ENCODE data around the gene DRAXIN.

DRAXIN gene

GRCh38 chr1:11736746-11737639 lies 45.5 kb downstream of the DRAXIN start:
- no peak for DNase-seq (ENCODE audit: low read depth in 2 of 2)

GRCh38 chr1:11738096-11738495 lies 46.6 kb downstream of the DRAXIN start:
- no peak for DNase-seq (ENCODE audit: low read depth in 2 of 2)

- no peak for DNase-seq (ENCODE audit: low read depth in 2 of 2)
Observed at GRCh38 chr1:11738783-11739182, 47.3 kb downstream of the DRAXIN start.

- DNase-seq (ENCODE audit: low read depth in 2 of 2), result no peak
Observed at GRCh38 chr1:11740258-11741192, 49.0 kb downstream of the DRAXIN start.

- DNase-seq (ENCODE audit: low read depth in 2 of 2), result no peak
Observed at GRCh38 chr1:11741482-11741881, 50.0 kb downstream of the DRAXIN start.

GRCh38 chr1:11741919-11742558 lies 50.5 kb downstream of the DRAXIN start:
- no peak for DNase-seq (ENCODE audit: low read depth in 2 of 2)

- no peak for DNase-seq (ENCODE audit: low read depth in 2 of 2)
Observed at GRCh38 chr1:11744287-11744686, 52.8 kb downstream of the DRAXIN start.

GRCh38 chr1:11746092-11746491 lies 54.6 kb downstream of the DRAXIN start:
- no peak for DNase-seq (ENCODE audit: low read depth in 2 of 2)

- DNase-seq (ENCODE audit: low read depth in 2 of 2), result no peak
Observed at GRCh38 chr1:11746795-11747487, 55.4 kb downstream of the DRAXIN start.

- no peak for DNase-seq (ENCODE audit: low read depth in 2 of 2)
Observed at GRCh38 chr1:11748294-11749202, 57.0 kb downstream of the DRAXIN start.

GRCh38 chr1:11749203-11749689 lies 57.7 kb downstream of the DRAXIN start:
- DNase-seq (ENCODE audit: low read depth in 2 of 2), result no peak

- DNase-seq (ENCODE audit: low read depth in 2 of 2), result no peak
Observed at GRCh38 chr1:11749996-11750395, 58.5 kb downstream of the DRAXIN start.

GRCh38 chr1:11751087-11751486 lies 59.6 kb downstream of the DRAXIN start:
- DNase-seq (ENCODE audit: low read depth in 2 of 2), result no peak

- no peak for DNase-seq (ENCODE audit: low read depth in 2 of 2)
Observed at GRCh38 chr1:11752359-11753088, 61.0 kb downstream of the DRAXIN start.

GRCh38 chr1:11753555-11754208 lies 62.2 kb downstream of the DRAXIN start:
- DNase-seq (ENCODE audit: low read depth in 2 of 2), result no peak

- no peak for DNase-seq (ENCODE audit: low read depth in 2 of 2)
Observed at GRCh38 chr1:11757047-11757446, 65.5 kb downstream of the DRAXIN start.

- DNase-seq (ENCODE audit: low read depth in 2 of 2), result no peak
Observed at GRCh38 chr1:11759791-11760190, 68.3 kb downstream of the DRAXIN start.

GRCh38 chr1:11761285-11761684 lies 69.8 kb downstream of the DRAXIN start:
- no peak for DNase-seq (ENCODE audit: low read depth in 2 of 2)

GRCh38 chr1:11761988-11762406 lies 70.5 kb downstream of the DRAXIN start, which contains the start of gene C1orf167:
TSS of gene C1orf167 (plus strand) at chr1:11762193. CDS start at chr1:11764401, 2,208 bp downstream.
- no peak for DNase-seq (ENCODE audit: low read depth in 2 of 2)
